GM19397 (cell line): ENCODE data around the gene TBX2.

Experiments
- ATAC-seq: cut with Tn5 transposase; IDR thresholded peaks from one replicate; pipeline ENCODE4 v1.9.1; 2021; ENCODE audit warnings: mild to moderate bottlenecking, moderate library complexity; ENCODE audit not compliant: unreplicated experiment

Gene TBX2

DNA sequence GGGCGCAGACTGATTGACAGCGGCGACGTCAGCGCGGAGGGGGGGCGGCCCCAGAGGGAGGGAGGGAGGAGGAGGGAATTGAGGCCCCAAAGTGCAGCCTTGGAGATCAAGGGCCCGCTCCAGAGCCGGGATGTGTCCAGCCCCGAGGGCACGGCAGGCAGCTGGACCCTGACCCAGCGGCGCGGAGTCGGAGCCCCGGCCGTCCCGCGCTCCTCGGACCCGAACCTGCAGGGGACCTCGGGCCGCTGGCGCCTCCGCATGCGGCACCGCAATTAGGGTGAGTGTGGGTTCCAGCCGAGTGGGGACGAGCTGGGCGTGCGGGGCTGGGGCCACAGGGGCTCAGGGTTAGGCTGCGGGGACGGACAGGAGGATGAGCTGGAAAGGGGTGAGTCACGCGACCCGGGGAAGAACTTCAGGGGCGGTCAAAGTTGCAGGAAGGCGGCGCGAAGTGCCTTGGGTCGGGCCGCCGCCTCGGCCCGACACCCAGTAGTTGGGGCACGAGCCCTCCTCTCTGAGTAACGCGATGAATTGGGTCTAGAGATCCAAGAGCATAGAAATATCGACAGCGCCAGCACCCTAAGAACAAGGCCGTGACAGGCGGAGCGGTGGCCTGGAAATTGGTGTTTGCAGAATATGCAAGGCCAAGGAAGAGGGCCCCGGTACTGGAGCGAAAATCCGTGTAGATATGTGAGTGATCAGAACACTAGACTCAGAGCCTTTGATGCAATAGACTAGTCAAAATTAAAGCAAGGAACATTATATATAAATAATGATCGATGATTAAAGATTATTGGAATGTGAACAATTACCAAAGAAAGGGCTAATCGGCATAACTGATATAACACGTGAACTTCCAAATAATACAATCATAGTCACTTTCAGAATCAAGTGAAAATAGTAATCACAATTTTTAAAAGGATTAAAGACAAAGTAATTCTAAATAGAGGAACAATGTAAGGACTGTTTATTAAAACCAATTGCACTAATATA, 53.0 kb downstream of the TBX2 start, which contains the start of gene TBX4:
TBX4 (plus strand) TSS at position 122 of the 990 bp plus-strand sequence. CDS start 4,069 bp downstream, outside the sequence.
- ATAC-seq, result no peak

DNA sequence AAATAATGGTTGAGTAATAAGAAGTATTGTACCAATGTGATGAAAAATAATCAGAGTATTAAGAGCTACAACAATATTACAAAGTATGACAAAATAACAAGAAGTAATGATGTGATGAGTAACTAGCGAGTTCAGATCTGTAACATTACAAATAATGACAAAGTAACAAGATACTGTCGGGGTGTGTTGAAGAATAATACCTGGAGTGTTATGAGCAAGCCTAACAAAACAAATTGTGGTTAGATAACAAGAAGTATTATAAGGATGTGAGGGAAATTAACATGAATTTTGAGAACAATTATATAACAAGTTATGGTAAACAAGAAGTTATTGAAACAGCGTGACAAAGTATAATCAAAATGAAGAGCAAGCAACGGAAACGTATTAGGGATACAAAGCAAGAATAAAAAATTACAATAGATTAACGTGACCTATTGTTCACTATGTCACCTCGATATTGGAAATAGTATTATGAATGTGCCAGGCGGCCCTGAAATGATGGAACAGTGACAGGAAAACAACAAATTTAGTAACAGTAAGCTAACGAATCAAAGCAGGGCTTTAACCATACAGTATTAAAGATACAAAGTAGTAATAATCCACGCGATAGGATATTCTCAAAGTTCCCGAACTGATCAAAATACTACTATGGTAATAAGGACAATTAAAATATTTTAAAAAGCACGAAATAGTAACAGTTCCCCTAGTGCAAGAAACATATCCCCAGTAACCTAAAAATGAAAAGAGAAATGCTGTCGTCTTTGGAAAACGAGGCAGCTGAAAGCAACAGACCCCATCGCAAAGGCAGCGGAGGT, 54.1 kb downstream of the TBX2 start:
- no peak for ATAC-seq

DNA sequence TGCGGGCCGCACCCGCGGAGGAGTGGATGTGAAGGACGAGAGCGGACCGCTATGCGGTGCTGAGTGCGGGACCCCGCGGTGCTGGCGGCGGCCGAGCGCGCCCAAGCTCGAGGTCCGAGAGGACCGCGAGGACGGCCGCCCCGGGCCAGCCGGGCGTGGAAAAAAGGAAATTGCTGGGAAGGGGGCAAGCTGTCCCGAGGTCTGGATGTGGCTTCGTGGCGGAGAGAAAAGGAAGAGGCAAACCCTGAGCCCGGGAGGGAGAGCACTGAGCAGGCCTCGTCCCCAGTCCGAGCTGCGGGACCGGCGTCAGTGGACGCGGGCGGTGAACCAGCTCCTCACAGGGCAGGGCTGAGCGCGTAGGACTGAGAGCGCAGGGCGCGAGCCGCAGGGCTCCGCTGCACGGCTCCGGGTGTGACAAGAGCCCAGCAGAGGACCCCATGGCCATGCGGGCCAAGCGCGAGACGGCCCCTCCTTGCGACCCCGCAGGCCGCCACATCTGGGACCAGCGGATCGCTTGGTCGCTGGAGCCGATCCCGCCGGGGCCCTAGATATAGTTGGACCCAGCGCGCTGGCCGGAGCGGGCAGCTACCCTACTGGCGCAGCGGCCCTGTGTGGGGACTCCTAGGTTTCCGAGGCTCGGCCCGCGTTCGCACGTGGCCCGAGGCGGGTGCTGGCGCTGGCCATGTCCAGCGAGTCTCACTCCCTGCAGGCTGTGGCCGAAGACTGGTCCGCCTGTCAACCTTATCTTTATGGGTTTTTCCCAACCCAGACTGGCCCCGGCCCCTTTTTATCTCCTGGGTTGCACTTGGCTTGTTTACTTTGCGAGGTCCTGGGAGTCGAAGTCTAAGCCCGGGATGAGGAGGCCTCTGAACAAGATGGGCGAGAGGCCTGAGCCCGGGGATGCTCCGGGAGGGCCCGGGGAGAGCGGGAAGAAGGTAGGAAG, 55.0 kb downstream of the TBX2 start:
- ATAC-seq, result no peak

DNA sequence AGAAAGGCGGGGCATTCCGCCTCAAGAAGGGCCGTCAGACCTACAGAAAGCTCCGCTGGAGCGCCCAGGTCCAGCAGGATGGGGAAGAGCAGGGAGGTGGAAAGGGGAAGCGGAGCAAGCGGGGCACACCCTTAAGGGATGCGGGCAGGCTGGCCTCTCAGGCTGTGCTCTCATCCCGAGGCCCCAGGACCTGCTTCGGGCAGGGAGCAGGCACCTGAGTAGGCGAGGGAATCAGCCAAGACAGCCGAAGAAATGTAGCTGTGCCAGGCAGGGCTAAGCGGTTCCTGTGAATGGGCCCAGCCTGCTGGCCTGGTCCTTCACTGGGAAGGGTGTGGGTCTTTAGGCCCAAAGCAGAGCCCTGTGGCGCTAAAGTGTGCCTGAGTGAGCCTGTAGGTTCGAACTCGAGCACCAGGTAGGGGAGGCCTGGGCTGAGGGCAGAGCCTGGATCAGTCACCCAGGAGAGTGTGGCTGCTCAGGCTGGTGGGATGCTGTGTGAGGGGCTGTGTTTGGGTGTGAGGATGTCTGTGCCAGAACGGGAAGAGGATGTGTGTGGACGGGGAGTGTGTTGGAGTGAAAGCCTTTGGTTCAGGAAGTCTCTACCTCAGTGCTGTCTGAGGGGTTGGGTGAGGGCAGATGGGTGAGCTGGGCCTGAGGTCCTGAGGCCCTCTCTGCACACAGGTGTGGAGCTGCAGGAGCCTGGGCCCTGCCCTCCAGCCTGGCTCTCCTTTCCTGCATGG, 55.8 kb downstream of the TBX2 start:
- no peak for ATAC-seq

DNA sequence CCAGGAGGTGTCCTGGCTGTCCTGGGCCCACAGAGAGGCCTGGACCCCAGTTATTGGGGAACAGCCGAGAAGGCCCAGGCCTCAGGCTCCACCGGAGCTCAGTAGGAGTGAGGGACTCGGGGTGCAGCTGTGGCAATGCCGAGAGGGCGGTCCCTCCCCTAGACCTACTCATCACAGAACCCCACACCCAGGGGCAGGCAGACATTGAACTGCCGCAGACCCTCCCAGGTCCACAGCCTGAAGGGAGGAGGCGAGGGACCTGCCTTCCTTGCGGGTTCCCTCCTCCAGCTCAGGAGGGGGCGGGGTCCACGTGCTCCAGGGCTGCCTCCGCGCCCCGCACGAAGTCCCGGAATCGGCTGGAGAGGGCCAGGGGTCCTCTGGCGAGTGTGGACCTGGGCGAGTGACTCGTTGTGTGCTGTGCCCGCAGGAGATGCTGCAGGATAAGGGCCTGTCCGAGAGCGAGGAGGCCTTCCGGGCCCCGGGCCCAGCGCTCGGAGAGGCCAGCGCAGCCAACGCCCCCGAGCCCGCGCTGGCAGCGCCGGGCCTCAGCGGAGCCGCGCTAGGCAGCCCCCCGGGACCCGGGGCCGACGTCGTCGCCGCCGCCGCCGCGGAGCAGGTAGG, 56.5 kb downstream of the TBX2 start:
- no peak for ATAC-seq

DNA sequence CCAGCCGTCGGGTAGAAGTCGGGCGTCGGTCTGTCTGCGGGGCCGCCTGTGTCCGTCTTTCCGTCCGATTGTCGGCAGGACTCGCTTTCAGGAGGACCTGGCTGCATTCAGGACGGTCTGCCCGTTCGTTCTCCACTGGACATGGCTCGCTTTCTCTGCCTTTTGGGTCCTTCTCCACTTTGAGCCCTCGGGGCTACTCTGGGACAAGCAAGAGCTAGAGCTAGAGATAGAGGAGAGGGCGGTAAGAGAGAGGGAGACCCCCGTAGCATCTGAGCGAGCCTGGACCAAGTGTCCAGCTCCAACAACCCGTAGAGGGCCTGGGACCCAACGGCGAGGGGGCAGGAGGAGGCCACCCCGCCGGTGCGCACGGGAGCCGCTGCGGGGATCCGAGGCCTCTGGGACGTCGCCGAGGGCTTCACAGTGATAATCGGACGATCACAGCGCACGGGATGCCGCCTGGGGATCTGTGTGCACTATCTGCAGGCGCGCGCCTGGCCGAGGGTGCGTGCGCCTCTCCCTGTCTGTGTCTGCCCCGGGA, 57.1 kb downstream of the TBX2 start:
- no peak for ATAC-seq

DNA sequence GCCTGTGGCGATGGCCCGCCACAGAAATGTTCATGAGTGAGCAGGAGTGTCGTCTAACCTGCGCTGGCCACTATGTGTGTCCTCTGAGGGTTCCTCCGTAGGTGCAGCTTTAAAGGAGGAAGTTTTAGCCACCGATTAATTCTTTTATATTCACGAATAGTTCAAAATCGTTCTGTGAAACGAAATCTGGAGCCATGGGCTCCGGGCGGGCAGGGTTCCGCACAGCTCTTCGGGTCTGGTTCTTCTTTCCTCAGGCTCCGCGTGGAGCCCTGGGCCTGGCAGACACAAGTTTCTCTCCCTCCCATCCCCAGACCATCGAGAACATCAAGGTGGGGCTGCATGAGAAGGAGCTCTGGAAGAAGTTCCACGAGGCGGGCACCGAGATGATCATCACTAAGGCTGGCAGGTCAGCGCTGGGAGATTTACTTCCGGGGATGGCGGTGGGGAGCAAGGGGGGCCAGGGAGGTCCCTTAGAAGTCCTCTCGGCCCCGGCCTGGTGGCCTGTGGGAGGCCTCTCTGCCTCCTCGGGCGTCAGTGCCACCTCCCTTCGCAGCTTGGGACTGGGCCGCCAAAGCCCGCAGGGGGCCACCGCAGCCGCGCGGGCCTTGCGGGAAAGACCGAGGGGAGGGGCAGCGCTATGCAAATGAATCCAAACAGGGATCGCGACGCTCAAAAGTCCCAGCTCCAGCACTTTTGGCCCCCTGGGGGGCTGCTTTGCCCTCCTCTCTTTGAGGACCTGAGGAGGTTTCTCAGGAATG, 57.8 kb downstream of the TBX2 start:
- no peak for ATAC-seq

DNA sequence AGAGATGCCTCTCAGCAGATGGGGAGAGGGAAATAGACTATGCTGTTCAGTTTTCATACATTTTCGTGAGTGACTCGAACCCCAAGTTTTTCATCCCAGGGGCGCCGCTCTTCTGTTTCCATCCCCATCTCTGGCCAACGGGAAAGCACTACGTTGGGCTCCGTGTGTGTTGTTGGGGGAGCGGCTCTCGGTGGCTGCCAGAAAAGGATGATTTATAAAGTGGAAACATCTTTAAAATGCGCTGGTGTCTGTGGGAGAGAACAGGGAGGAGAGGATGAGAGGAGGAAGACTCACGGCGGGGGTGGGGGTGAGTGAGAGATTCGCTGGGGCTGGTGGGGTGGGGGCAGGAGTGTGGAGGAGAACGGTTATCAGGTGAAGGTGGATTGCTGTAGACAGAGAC, 58.4 kb downstream of the TBX2 start:
- no peak for ATAC-seq

DNA sequence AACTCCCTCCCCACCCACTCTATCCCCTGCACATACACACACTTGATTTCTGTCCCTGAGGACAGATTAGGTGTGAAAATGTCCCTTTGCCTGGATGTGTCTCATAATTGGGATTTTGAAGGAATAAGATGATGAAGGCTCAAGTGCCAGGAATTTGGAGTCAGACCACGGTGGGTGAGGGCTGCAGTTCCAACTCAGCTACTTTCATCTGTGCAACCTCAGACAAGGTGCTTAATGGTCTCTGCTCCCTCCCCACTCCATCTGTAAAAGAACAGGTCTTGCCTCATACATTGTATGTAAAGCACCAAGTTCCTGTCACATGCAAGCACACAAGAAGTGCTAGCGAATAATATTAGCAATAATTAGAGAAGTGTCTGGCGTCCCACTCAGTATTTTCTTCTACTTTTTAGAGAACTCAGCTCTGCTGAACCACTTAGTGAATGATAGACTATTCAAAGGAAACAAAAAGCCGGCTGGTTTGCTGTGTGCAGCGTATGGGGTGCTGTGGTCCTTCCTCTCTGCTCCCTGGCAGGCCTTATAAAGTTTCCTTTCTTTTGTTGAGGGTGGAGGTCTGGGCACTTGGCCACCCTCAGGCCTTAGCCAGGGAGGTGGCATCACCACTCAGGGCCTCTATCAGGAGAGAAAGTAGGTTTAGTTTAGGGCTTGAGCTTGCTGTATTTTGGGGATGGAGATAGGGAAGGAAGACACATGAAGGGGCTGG, 58.9 kb downstream of the TBX2 start:
- no peak for ATAC-seq
